T-helper 17 cell (primary cell): ENCODE measurements around the gene ADAMTS19. TPM values are rescaled to one million over a fixed set of nuclear protein-coding genes. Genes with fewer than 3 reads are reported as not detected.

Experiments used
- ATAC-seq: fragments of 150-1000 bp; cut with Tn5 transposase; 2 replicates; pipeline ENCODE4 v1.10.0; 2021; ENCODE audit warnings: mild to moderate bottlenecking, moderate library complexity
- DNase-seq, 3 donors: peaks; one replicate each; pipeline versions ENCODE4 v3.0.0 to v3.0.0-alpha.2; 2020 to 2021
- H3K9me3 ChIP-seq: one replicate; pipeline ENCODE4 v1.7.0; 2013; ENCODE audit warnings: low read length, mild to moderate bottlenecking; ENCODE audit not compliant: control insufficient read depth, poor library complexity, severe bottlenecking
- H3K27ac Mint-ChIP-seq: one replicate; pipeline ENCODE4 v1.8.0; 2022; ENCODE audit warnings: mild to moderate bottlenecking, moderate library complexity, mixed read lengths
- H3K27me3 Mint-ChIP-seq: one replicate; pipeline ENCODE4 v1.8.0; 2022; ENCODE audit warnings: mixed read lengths
- H3K36me3 Mint-ChIP-seq: one replicate; pipeline ENCODE4 v1.8.0; 2022; ENCODE audit warnings: low read depth, mixed read lengths
- H3K4me1 Mint-ChIP-seq: one replicate; pipeline ENCODE4 v1.8.0; 2022; ENCODE audit warnings: mild to moderate bottlenecking, mixed read lengths
- H3K4me3 Mint-ChIP-seq: one replicate; pipeline ENCODE4 v1.8.0; 2022; ENCODE audit warnings: mild to moderate bottlenecking, moderate library complexity, mixed read lengths
- total RNA-seq, 4 donors: library from RNA in 2 of 4; stranded (reverse) in 2 of 4; gene quantifications; one replicate each; pipeline ENCODE4 v1.2.3 and lab custom pipeline; 2022 to 2026

Gene ADAMTS19
- total RNA-seq, 2 donors from 2014 or later = not detected

GRCh38 chr5:129679671-129680070, 219.6 kb downstream of the ADAMTS19 start:
- Mint-ChIP-seq H3K36me3 (no peaks in the 10 kb centered on the region), H3K4me1 (no peaks in the 10 kb centered on the region), H3K27me3 (peaks cover 7% of the 10 kb centered on the region), H3K4me3 (no peak overlapping the region), H3K27ac (no peak overlapping the region)
- ATAC-seq = no peak
- no peak for DNase-seq
- H3K9me3 ChIP-seq = no peaks in the 10 kb centered on the region

- Mint-ChIP-seq H3K4me3 (no peak overlapping the region), H3K27me3 (peaks cover 7% of the 10 kb centered on the region), H3K4me1 (no peaks in the 10 kb centered on the region), H3K36me3 (no peaks in the 10 kb centered on the region), H3K27ac (no peak overlapping the region)
- DNase-seq (no peak), ATAC-seq (no peak)
- no peaks in the 10 kb centered on the region for H3K9me3 ChIP-seq
These were observed 227.8 kb downstream of the ADAMTS19 start for GRCh38 chr5:129687941-129688340.

DNA sequence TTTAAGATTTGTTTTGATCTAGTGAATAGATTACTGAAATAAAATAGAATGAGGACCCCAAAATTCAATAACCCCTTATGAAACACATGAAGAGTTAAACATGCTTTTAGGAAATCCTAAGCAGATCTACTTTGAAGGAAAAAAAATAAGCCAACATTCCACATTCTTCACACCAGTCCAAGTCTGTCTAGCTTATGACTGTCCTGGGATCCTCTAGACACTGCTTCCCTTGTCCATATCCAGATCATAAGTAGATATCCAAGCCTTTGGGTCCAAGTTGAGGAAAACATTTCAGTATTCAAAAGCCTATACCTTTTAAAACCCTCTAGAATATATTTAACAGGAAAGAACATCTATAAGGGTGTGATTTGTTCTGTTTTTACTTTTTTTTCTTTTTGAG, 228.9 kb downstream of the ADAMTS19 start:
- Mint-ChIP-seq H3K27me3 (peaks cover 2% of the 10 kb centered on the region), H3K36me3 (no peaks in the 10 kb centered on the region), H3K27ac (no peak overlapping the region), H3K4me3 (no peak overlapping the region), H3K4me1 (no peaks in the 10 kb centered on the region)
- DNase-seq = no peak
- no peak for ATAC-seq
- H3K9me3 ChIP-seq = no peaks in the 10 kb centered on the region

DNA sequence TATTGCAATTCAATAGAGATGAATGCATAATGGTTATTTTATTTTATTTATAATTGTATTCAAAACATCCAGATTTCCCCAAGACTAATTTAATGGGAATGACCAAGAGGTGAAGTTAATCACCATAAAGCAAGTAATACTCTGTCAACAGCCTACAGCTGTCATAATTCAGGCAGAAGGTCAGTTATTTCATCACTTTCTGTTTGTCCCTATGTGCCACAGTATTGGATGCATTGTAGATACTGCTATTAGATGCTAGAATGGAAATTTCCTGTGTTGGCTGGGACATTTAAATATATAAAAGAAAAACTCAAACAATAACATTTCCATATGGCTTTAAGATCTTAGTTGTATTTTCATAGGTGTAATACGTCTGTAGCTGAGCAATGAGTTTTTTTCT, 231.1 kb downstream of the ADAMTS19 start:
- DNase-seq (no peak), ATAC-seq (no peak)
- no peaks in the 10 kb centered on the region for H3K36me3 Mint-ChIP-seq
- H3K27me3 Mint-ChIP-seq = no peaks in the 10 kb centered on the region
- no peaks in the 10 kb centered on the region for H3K4me1 Mint-ChIP-seq
- H3K4me3 Mint-ChIP-seq = no peak overlapping the region
- H3K27ac Mint-ChIP-seq = no peak overlapping the region
- H3K9me3 ChIP-seq = no peaks in the 10 kb centered on the region

- no peaks in the 10 kb centered on the region for H3K4me1 Mint-ChIP-seq
- H3K36me3 Mint-ChIP-seq = no peaks in the 10 kb centered on the region
- H3K27me3 Mint-ChIP-seq = no peaks in the 10 kb centered on the region
These were observed 236.5 kb downstream of the ADAMTS19 start for GRCh38 chr5:129696636-129697035.

GRCh38 chr5:129698661-129699060, 238.6 kb downstream of the ADAMTS19 start:
- H3K4me1 Mint-ChIP-seq = no peaks in the 10 kb centered on the region
- H3K9me3 ChIP-seq = no peaks in the 10 kb centered on the region
- no peak overlapping the region for H3K27ac Mint-ChIP-seq
- H3K27me3 Mint-ChIP-seq = no peaks in the 10 kb centered on the region
- H3K4me3 Mint-ChIP-seq = no peak overlapping the region
- no peak for DNase-seq
- ATAC-seq = no peak
- no peaks in the 10 kb centered on the region for H3K36me3 Mint-ChIP-seq

More at GRCh38 chr5:129696636-129697035, 236.5 kb downstream of the ADAMTS19 start:
- H3K9me3 ChIP-seq = no peaks in the 10 kb centered on the region
- DNase-seq (no peak), ATAC-seq (no peak)
- Mint-ChIP-seq H3K27ac (no peak overlapping the region), H3K4me3 (no peak overlapping the region)

- Mint-ChIP-seq H3K27me3 (no peaks in the 10 kb centered on the region), H3K27ac (no peak overlapping the region)
- no peak for ATAC-seq
These were observed 256.1 kb downstream of the ADAMTS19 start for GRCh38 chr5:129716235-129716634.

GRCh38 chr5:129716651-129717050, 256.6 kb downstream of the ADAMTS19 start:
- Mint-ChIP-seq H3K27me3 (no peaks in the 10 kb centered on the region), H3K27ac (no peak overlapping the region), H3K4me3 (no peak overlapping the region), H3K4me1 (no peaks in the 10 kb centered on the region), H3K36me3 (no peaks in the 10 kb centered on the region)
- ATAC-seq (no peak), DNase-seq (no peak)
- H3K9me3 ChIP-seq = no peaks in the 10 kb centered on the region

More at GRCh38 chr5:129716235-129716634, 256.1 kb downstream of the ADAMTS19 start:
- Mint-ChIP-seq H3K4me1 (no peaks in the 10 kb centered on the region), H3K4me3 (no peak overlapping the region), H3K36me3 (no peaks in the 10 kb centered on the region)
- H3K9me3 ChIP-seq = no peaks in the 10 kb centered on the region
- DNase-seq = no peak

DNA sequence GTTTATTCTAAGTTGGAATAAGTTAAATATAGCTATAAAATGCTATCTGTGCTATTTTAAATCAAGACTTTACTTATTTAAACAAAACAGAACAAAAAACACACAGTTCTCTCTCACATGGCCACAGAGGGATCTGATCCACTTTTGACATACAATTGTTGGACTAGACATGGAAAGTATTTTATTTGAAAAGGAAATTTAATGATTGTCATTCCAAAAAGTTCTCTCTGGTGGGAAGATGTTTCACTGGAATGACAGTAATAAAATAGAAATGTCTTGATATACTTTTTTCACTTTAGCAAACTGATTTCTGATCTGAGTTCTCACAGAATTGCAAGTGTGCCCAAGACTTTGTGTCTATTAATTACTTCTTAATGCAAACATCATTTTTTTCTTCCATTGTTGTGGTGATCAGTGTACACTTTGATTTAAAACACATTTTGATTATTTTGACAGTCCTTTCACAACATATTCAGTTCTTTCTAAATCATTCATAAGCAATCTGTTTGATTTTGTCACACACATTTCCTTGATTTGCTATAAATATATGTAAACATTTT, 257.7 kb downstream of the ADAMTS19 start:
- H3K4me3 Mint-ChIP-seq = no peak overlapping the region
- no peaks in the 10 kb centered on the region for H3K9me3 ChIP-seq
- DNase-seq = no peak
- no peaks in the 10 kb centered on the region for H3K4me1 Mint-ChIP-seq
- H3K27me3 Mint-ChIP-seq = no peaks in the 10 kb centered on the region
- H3K27ac Mint-ChIP-seq = no peak overlapping the region
- no peaks in the 10 kb centered on the region for H3K36me3 Mint-ChIP-seq
- no peak for ATAC-seq

- no peaks in the 10 kb centered on the region for H3K27me3 Mint-ChIP-seq
- no peak overlapping the region for H3K4me3 Mint-ChIP-seq
- DNase-seq (no peak), ATAC-seq (no peak)
- no peaks in the 10 kb centered on the region for H3K36me3 Mint-ChIP-seq
- no peak overlapping the region for H3K27ac Mint-ChIP-seq
- H3K9me3 ChIP-seq = no peaks in the 10 kb centered on the region
- no peaks in the 10 kb centered on the region for H3K4me1 Mint-ChIP-seq
These were observed 258.5 kb downstream of the ADAMTS19 start for GRCh38 chr5:129718471-129719090.

- ATAC-seq (no peak), DNase-seq (no peak)
- Mint-ChIP-seq H3K27me3 (no peaks in the 10 kb centered on the region), H3K4me3 (no peak overlapping the region), H3K27ac (no peak overlapping the region), H3K4me1 (no peaks in the 10 kb centered on the region), H3K36me3 (no peaks in the 10 kb centered on the region)
- no peaks in the 10 kb centered on the region for H3K9me3 ChIP-seq
These were observed 264.1 kb downstream of the ADAMTS19 start for GRCh38 chr5:129724222-129724621.

DNA sequence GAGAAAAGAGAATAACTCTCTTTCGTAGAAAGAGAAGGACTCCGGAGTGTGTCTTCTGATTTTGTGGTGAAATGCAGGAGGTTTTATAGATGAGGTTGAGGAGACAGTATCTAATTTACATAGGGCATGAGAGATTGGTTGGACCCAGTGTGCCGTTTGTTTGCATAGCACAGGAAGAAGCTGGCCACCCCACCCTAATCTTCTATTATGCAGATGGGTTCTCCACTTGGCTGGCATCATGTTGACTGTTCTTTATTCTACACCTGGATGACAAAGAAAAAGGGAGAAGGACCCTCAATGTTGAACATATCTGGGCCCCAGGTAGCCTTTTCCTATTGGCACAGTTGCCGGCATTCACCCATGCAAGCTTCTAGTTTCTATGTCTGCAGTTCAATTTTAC, 264.5 kb downstream of the ADAMTS19 start:
- Mint-ChIP-seq H3K27me3 (no peaks in the 10 kb centered on the region), H3K36me3 (no peaks in the 10 kb centered on the region), H3K4me1 (no peaks in the 10 kb centered on the region), H3K4me3 (no peak overlapping the region), H3K27ac (no peak overlapping the region)
- no peak for DNase-seq
- ATAC-seq = no peak
- H3K9me3 ChIP-seq = no peaks in the 10 kb centered on the region

DNA sequence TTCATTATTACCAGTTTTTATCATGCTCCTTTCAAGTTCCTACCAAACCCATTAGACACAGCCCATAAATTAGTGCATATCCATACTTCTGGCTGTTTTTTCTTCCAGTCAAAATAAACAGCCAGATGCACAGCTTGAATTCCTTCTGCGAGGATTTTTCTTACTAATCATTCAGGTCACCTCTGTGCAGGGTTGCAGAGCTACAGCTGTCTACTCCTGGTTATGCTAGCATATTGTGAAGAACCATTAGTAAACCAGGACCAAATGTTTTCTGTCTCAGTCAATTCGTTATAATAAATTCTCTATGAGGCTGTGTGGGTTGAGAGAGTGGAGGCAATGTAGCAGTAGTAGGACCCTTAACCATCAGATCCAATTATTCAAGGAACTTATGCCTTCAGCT, 279.7 kb downstream of the ADAMTS19 start:
- H3K36me3 Mint-ChIP-seq = no peaks in the 10 kb centered on the region
- H3K4me3 Mint-ChIP-seq = no peak overlapping the region
- H3K4me1 Mint-ChIP-seq = no peaks in the 10 kb centered on the region
- no peaks in the 10 kb centered on the region for H3K9me3 ChIP-seq
- H3K27ac Mint-ChIP-seq = no peak overlapping the region
- peaks cover 12% of the 10 kb centered on the region for H3K27me3 Mint-ChIP-seq
- ATAC-seq (no peak), DNase-seq (no peak)

GRCh38 chr5:129743541-129744187, 283.6 kb downstream of the ADAMTS19 start:
- Mint-ChIP-seq H3K27ac (no peak overlapping the region), H3K36me3 (no peaks in the 10 kb centered on the region), H3K4me3 (no peak overlapping the region), H3K27me3 (peaks cover 12% of the 10 kb centered on the region), H3K4me1 (no peaks in the 10 kb centered on the region)
- no peak for ATAC-seq
- no peaks in the 10 kb centered on the region for H3K9me3 ChIP-seq
- no peak for DNase-seq
